Cardiac muscle cell (in vitro differentiated cells and primary cell): Measurements from ENCODE around the gene DSG3. TPM values are rescaled to one million over a fixed set of nuclear protein-coding genes. Genes with fewer than 3 reads are reported as not detected.
A peak's percentile ranks its signal among the peaks of the same experiment; 100 is the strongest.
"Not testable (repeated sequence)": the region's sequence is repeated elsewhere in the genome, so short reads cannot be mapped to it uniquely, and the experiment has no call there.

ENCODE experiments used
- DNase-seq, 2 donors: peaks; one replicate each; pipeline versions ENCODE4 v3.0.0 to v3.0.0-alpha.2; 2010 to 2017; ENCODE audit warnings: low read depth in 1 of 2, low spot score in 1 of 2
- H3K27ac ChIP-seq: fragments of 200-600 bp; sonication (generic); 2 replicates; pipeline ENCODE4 v1.5.1; 2016
- H3K27me3 ChIP-seq: fragments of 200-600 bp; sonication (generic); 2 replicates; pipeline ENCODE4 v1.6.0; 2016; ENCODE audit warnings: control low read depth
- H3K36me3 ChIP-seq: fragments of 200-600 bp; sonication (generic); 2 replicates; pipeline ENCODE4 v1.5.1; 2016; ENCODE audit warnings: control low read depth
- H3K4me1 ChIP-seq: fragments of 200-600 bp; sonication (generic); 2 replicates; pipeline ENCODE4 v1.8.1; 2017; ENCODE audit warnings: low read depth, mild to moderate bottlenecking, mixed run types
- H3K4me3 ChIP-seq: fragments of 200-600 bp; sonication (generic); 2 replicates; pipeline ENCODE4 v1.5.1; 2016; ENCODE audit warnings: mild to moderate bottlenecking
- H3K9me3 ChIP-seq: fragments of 200-600 bp; sonication (generic); 2 replicates; pipeline ENCODE4 v1.5.1; 2017; ENCODE audit warnings: low read depth, mild to moderate bottlenecking, control low read depth
- polyA plus RNA-seq: library from polyadenylated mRNA; unstranded; fragments of >200 nt; fragmentation: Nextera tagmentation; extraction: Ambion mirVana; gene quantifications from 2 replicates; pipeline ENCODE4 v1.2.1, GENCODE V29; 2016
- total RNA-seq: library from RNA; depleted of rRNA; stranded (reverse); fragments of >200 nt; gene quantifications from 2 replicates; pipeline ENCODE4 v1.2.3, GENCODE V29; 2016
- TF ChIP-seq, protein P1 (sequence below): IDR thresholded peaks from 2 replicates; pipeline ENCODE4 v1.5.1; 2012; ENCODE audit warnings: low read depth, mild to moderate bottlenecking, low read length

Gene DSG3
- total and polyA plus RNA-seq, 2 experiments from 2014 or later: 0.02 TPM; not detected in 1

GRCh38 chr18:31493941-31494340, 46.4 kb downstream of the DSG3 start:
- Histone ChIP-seq H3K4me3 (no peak overlapping the region), H3K27me3 (no peaks in the 10 kb centered on the region), H3K27ac (no peak overlapping the region), H3K36me3 (no peaks in the 10 kb centered on the region), H3K4me1 (peaks cover under 1% of the 10 kb centered on the region), H3K9me3 (no peaks in the 10 kb centered on the region)
- no peak for DNase-seq
- TF ChIP-seq, protein P1, sequence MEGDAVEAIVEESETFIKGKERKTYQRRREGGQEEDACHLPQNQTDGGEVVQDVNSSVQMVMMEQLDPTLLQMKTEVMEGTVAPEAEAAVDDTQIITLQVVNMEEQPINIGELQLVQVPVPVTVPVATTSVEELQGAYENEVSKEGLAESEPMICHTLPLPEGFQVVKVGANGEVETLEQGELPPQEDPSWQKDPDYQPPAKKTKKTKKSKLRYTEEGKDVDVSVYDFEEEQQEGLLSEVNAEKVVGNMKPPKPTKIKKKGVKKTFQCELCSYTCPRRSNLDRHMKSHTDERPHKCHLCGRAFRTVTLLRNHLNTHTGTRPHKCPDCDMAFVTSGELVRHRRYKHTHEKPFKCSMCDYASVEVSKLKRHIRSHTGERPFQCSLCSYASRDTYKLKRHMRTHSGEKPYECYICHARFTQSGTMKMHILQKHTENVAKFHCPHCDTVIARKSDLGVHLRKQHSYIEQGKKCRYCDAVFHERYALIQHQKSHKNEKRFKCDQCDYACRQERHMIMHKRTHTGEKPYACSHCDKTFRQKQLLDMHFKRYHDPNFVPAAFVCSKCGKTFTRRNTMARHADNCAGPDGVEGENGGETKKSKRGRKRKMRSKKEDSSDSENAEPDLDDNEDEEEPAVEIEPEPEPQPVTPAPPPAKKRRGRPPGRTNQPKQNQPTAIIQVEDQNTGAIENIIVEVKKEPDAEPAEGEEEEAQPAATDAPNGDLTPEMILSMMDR: no peak

GRCh38 chr18:31494705-31495244, 47.2 kb downstream of the DSG3 start:
- not testable (repeated sequence) for H3K4me3 ChIP-seq, H3K27me3 ChIP-seq, DNase-seq, H3K9me3 ChIP-seq, H3K36me3 ChIP-seq, H3K27ac ChIP-seq, H3K4me1 ChIP-seq

GRCh38 chr18:31497404-31497835, 49.9 kb downstream of the DSG3 start:
- no peaks in the 10 kb centered on the region for H3K9me3 ChIP-seq
- H3K27ac ChIP-seq: peak overlapping the region; percentile 52
- DNase-seq: no peak
- TF ChIP-seq, protein P1: no peak
- H3K4me1 ChIP-seq: peaks cover 17% of the 10 kb centered on the region
- no peaks in the 10 kb centered on the region for H3K36me3 ChIP-seq
- no peaks in the 10 kb centered on the region for H3K27me3 ChIP-seq
- peak overlapping the region; percentile 98 for H3K4me3 ChIP-seq

GRCh38 chr18:31497836-31498573, 50.5 kb downstream of the DSG3 start, which contains the start of gene DSG2:
Gene DSG2, plus strand, starts transcription at chr18:31498177. Its CDS starts 75 bp downstream, at chr18:31498252.
- TF ChIP-seq, protein P1: no peak
- peak within 1 kb of the TSS; percentile 52 for H3K27ac ChIP-seq
- peak; percentile 53 to 78 for DNase-seq

GRCh38 chr18:31498574-31499524, 51.3 kb downstream of the DSG3 start:
- H3K36me3 ChIP-seq: no peaks in the 10 kb centered on the region
- H3K27me3 ChIP-seq: no peaks in the 10 kb centered on the region
- H3K4me3 ChIP-seq: peak overlapping the region; percentile 98
- peaks cover 17% of the 10 kb centered on the region for H3K4me1 ChIP-seq
- TF ChIP-seq, protein P1: no peak
- DNase-seq: peak in 1 of 2 donors; percentile 9
- H3K27ac ChIP-seq: peak overlapping the region; percentile 52
- H3K9me3 ChIP-seq: no peaks in the 10 kb centered on the region

More at GRCh38 chr18:31497836-31498573, 50.5 kb downstream of the DSG3 start, which contains the start of gene DSG2:
- Histone ChIP-seq H3K4me3 (peak within 1 kb of the TSS; percentile 98), H3K9me3 (no peaks in the 10 kb centered on the region), H3K36me3 (no peaks in the 10 kb centered on the region), H3K4me1 (peaks cover 17% of the 10 kb centered on the region), H3K27me3 (no peaks in the 10 kb centered on the region)
